GM23248 (cell line): Measurements from ENCODE around the gene APOBEC3G. TPM values are rescaled to one million over a fixed set of nuclear protein-coding genes. Genes with fewer than 3 reads are reported as not detected.
A peak's percentile ranks its signal among the peaks of the same experiment; 100 is the strongest.

Source experiments
- DNase-seq: peaks from one replicate; pipeline ENCODE4 v3.0.0-alpha.2; 2015
- H2AFZ ChIP-seq: fragments of 200-600 bp; sonication (generic); 2 replicates; pipeline ENCODE4 v1.6.1; 2016; ENCODE audit warnings: antibody characterized with exemption
- H3F3A ChIP-seq: fragments of 200-600 bp; sonication (generic); 2 replicates; pipeline ENCODE4 v1.6.1; 2016; ENCODE audit warnings: mild to moderate bottlenecking, antibody characterized with exemption, mixed run types; ENCODE audit not compliant: insufficient read depth
- H3K27ac ChIP-seq: fragments of 200-600 bp; sonication (generic); 2 replicates; pipeline ENCODE4 v1.5.1; 2016; ENCODE audit warnings: mild to moderate bottlenecking
- H3K27me3 ChIP-seq: fragments of 200-600 bp; sonication (generic); replicated peaks from 2 replicates; pipeline ENCODE4 v1.6.1; 2016; ENCODE audit warnings: mild to moderate bottlenecking; ENCODE audit not compliant: insufficient read depth
- H3K36me3 ChIP-seq: fragments of 200-600 bp; sonication (generic); 2 replicates; pipeline ENCODE4 v1.6.1; 2016; ENCODE audit warnings: low read depth, mild to moderate bottlenecking
- H3K4me1 ChIP-seq: fragments of 200-600 bp; sonication (generic); 2 replicates; pipeline ENCODE4 v1.6.1; 2016; ENCODE audit warnings: mild to moderate bottlenecking; ENCODE audit not compliant: insufficient read depth
- H3K4me2 ChIP-seq: fragments of 200-600 bp; sonication (generic); one replicate; pipeline ENCODE4 v1.6.1; 2016; ENCODE audit warnings: mild to moderate bottlenecking; ENCODE audit not compliant: unreplicated experiment
- H3K4me3 ChIP-seq: fragments of 200-600 bp; sonication (generic); 2 replicates; pipeline ENCODE4 v1.5.1; 2016; ENCODE audit warnings: mild to moderate bottlenecking
- H3K79me2 ChIP-seq: fragments of 200-600 bp; sonication (generic); 2 replicates; pipeline ENCODE4 v1.6.1; 2016; ENCODE audit warnings: mild to moderate bottlenecking; ENCODE audit not compliant: insufficient read depth
- H3K9ac ChIP-seq: fragments of 200-600 bp; sonication (generic); 2 replicates; pipeline ENCODE4 v1.6.1; 2016; ENCODE audit warnings: mild to moderate bottlenecking
- H3K9me2 ChIP-seq: fragments of 200-600 bp; sonication (generic); 2 replicates; pipeline ENCODE4 v1.6.1; 2016; ENCODE audit warnings: mixed run types, mild to moderate bottlenecking, moderate library complexity; ENCODE audit not compliant: insufficient read depth
- H3K9me3 ChIP-seq: fragments of 200-600 bp; sonication (generic); one replicate; pipeline ENCODE4 v1.6.1; 2017; ENCODE audit warnings: low read depth
- H4K20me1 ChIP-seq: fragments of 200-600 bp; sonication (generic); 2 replicates; pipeline ENCODE4 v1.6.0; 2016; ENCODE audit not compliant: insufficient read depth
- EZH2 ChIP-seq: fragments of 200-600 bp; sonication (generic); IDR thresholded peaks from 2 replicates; pipeline ENCODE4 v1.6.1; 2018; ENCODE audit warnings: antibody characterized with exemption, mild to moderate bottlenecking; ENCODE audit not compliant: insufficient read depth, poor library complexity, severe bottlenecking
- EZH2phosphoT487 ChIP-seq: fragments of 200-600 bp; sonication (generic); IDR thresholded peaks from 2 replicates; pipeline ENCODE4 v1.6.1; 2018; ENCODE audit warnings: antibody characterized with exemption, moderate library complexity, mild to moderate bottlenecking, low read depth; ENCODE audit not compliant: insufficient read depth
- WGBS, 2 experiments: methylation state at CpG; one replicate each; pipeline ENCODE4 v1.1.6; 2015 to 2017; ENCODE audit warnings: low lambda C conversion rate in 2 of 2, low coverage in 1 of 2; ENCODE audit errors: missing lambda C conversion rate in 2 of 2; 5-methylcytosine and 5-hydroxymethylcytosine counted together
- in situ Hi-C: fragments of 300-500 bp; cut with MboI; formaldehyde crosslinking; loops from 2 replicates; pipeline ENCODE4 v1.15.0; 2020
- polyA plus RNA-seq: library from polyadenylated mRNA; unstranded; fragments of >200 nt; fragmentation: Nextera tagmentation; extraction: Ambion mirVana; gene quantifications from 2 replicates; pipeline ENCODE4 v1.2.1, GENCODE V29; 2016
- total RNA-seq: library from RNA; depleted of rRNA; stranded (reverse); fragments of >200 nt; shearing (Covaris generic); gene quantifications from 2 replicates; pipeline ENCODE4 v1.2.3, GENCODE V29; 2014

The APOBEC3G gene
- total and polyA plus RNA-seq, 2 experiments from 2014 or later, result 5.2 to 7.5 TPM

DNA sequence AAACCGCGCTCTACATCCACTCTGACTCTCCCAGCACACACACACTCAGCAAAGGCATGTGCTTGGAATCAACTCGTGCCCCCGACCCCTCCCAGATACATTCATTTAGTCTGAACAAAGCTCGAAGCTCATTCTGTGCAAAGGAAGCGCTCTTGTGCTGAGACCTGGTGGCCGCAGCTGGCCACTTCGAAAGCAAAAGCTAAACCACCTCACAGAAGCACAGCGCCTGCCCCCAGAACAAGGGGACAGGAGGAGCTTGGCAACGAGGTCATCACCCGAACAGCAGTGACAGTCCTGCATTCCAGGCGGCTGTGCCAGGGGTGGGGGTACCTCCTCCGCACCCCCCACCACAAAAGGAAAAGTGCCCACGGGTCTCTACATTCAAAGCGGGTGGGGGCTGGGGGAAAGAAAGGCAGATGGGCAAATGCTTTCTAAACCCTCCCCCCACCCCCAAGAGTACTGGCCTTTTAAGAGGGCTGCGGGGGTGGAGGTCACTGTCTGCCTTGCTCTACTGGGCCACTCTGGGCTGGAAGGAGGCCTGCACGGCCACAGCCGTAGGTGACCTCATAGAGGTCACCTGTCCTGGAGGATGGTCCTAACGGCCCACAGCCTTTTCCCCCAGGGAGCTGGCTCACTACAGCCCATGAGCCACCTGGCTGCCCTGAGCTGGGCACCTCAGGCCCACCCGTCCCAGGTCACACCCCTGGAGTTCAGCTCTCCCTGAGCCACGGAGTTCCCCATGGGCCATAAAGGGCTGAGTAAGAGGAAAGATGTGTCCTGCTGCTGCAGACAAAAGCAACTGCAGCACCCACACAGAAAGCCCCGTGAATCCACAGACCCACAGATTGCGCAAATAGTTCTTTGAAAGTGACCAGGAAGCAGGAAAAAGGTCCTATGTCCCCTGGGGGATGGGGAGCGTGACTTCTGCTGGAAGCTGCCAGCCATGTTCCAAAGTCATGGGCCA lies 54.1 kb downstream of the APOBEC3G start:
- H3K79me2 ChIP-seq, result no peaks in the 10 kb centered on the region
- no peaks in the 10 kb centered on the region for H3K9me2 ChIP-seq
- H3K4me3 ChIP-seq, result no peak overlapping the region
- no peaks in the 10 kb centered on the region for H3K9me3 ChIP-seq
- peak; percentile 9 for DNase-seq
- WGBS, 2 experiments, result 55 to 59% methylated on average over 21 to 24 of the region's 24 CpGs
- no peaks in the 10 kb centered on the region for H3F3A ChIP-seq
- no peaks in the 10 kb centered on the region for H3K36me3 ChIP-seq
- in situ Hi-C loops, result no loop called here
- no peak overlapping the region for H3K27ac ChIP-seq
- H4K20me1 ChIP-seq, result no peaks in the 10 kb centered on the region
- no peak overlapping the region for H3K4me2 ChIP-seq
- H2AFZ ChIP-seq, result no peak overlapping the region
- H3K27me3 ChIP-seq, result no peaks in the 10 kb centered on the region
- TF ChIP-seq EZH2 (no peak), EZH2phosphoT487 (no peak)
- no peak overlapping the region for H3K9ac ChIP-seq
- H3K4me1 ChIP-seq, result no peaks in the 10 kb centered on the region

DNA sequence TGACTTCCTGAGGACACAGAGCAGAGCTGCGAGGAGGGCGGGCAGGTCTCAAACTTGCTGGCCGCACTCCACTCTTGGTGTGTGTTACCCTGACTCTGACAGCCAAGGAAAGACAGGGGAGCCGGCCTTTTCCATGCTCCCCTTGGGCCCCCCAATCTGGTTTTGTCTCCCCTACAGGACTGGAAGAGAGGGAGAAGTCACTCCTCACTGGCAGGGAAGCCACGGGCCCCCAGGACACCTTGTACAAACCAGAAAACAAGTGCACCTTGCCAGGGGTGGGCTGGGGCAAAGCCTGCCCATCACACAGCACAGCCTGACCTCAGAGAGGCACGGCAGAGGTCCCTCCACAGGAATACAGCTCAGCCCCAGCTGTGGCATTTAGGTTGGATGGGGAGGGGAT lies 55.2 kb downstream of the APOBEC3G start:
- TF ChIP-seq EZH2 (no peak), EZH2phosphoT487 (no peak)
- WGBS, 2 experiments, result 83 to 86% methylated on average over 6 of the region's 6 CpGs
- no peaks in the 10 kb centered on the region for H3K27me3 ChIP-seq
- H3K4me3 ChIP-seq, result no peak overlapping the region
- H3F3A ChIP-seq, result no peaks in the 10 kb centered on the region
- no peak overlapping the region for H3K4me2 ChIP-seq
- no peak overlapping the region for H3K9ac ChIP-seq
- no peaks in the 10 kb centered on the region for H3K4me1 ChIP-seq
- H3K9me3 ChIP-seq, result no peaks in the 10 kb centered on the region
- in situ Hi-C loops, result no loop called here
- no peak overlapping the region for H3K27ac ChIP-seq
- DNase-seq, result no peak
- H4K20me1 ChIP-seq, result no peaks in the 10 kb centered on the region
- no peaks in the 10 kb centered on the region for H3K9me2 ChIP-seq
- no peaks in the 10 kb centered on the region for H3K79me2 ChIP-seq
- H2AFZ ChIP-seq, result no peak overlapping the region
- no peaks in the 10 kb centered on the region for H3K36me3 ChIP-seq

DNA sequence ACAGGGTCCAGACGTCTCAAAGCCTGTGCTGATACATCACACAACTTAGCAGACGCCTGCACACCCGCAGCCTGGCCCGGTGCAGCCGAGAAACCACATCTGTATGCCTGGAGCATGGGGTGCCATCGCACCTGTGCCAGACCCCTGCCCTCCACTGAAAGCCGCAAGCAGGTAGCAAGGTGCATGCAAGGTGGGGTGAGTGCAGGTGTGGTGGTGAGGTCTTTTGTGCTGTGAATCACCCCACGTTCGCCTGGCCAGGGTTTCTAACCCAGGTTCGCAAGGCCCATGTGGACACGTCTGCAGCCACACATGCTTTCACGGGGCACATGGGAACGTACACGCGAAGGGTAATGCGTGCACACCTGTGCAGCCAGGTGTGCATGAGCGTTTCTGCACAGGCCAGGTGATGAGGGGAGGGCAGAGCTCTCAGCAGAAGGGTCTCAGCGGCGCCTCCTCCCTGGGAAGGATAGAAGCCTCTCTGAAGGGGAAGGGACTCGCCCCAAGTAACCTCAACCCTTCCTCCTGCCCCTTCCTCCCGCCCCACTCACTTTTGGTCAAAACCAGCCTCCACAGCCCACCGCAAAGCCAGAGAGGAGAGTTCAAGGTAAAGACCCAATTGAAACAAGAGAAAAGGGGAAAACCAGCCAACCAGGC lies 55.9 kb downstream of the APOBEC3G start:
- no peak overlapping the region for H3K4me2 ChIP-seq
- H3K27ac ChIP-seq, result no peak overlapping the region
- no peak overlapping the region for H2AFZ ChIP-seq
- no peak for TF ChIP-seq EZH2
- TF ChIP-seq EZH2phosphoT487, result no peak
- WGBS, 2 experiments, result 91 to 93% methylated on average over 21 to 22 of the region's 22 CpGs
- H3K27me3 ChIP-seq, result no peaks in the 10 kb centered on the region
- no peaks in the 10 kb centered on the region for H3F3A ChIP-seq
- no peaks in the 10 kb centered on the region for H3K4me1 ChIP-seq
- no peaks in the 10 kb centered on the region for H3K79me2 ChIP-seq
- no peaks in the 10 kb centered on the region for H4K20me1 ChIP-seq
- no peak overlapping the region for H3K4me3 ChIP-seq
- in situ Hi-C loops, result no loop called here
- no peak overlapping the region for H3K9ac ChIP-seq
- H3K36me3 ChIP-seq, result no peaks in the 10 kb centered on the region
- H3K9me3 ChIP-seq, result no peaks in the 10 kb centered on the region
- DNase-seq, result no peak
- no peaks in the 10 kb centered on the region for H3K9me2 ChIP-seq

DNA sequence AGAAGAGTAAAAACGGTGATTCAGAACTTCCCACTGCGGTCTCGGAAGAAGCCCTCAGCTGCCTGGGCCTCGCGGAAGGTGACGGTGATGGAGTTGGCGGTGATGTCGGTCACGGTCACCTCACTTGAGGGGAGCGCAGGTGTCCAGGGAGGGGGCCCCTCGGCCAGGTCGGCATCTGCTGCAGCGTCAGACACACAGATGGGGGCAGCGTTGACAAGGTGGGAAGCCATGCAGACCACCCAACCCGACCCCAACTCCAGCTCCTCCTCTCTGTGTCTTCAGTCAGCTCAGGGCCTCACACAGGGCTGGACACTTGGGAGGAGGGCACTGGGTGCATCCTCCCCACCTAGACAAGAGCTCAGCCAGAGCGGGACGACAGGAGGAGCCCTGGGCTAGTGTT lies 56.8 kb downstream of the APOBEC3G start:
- H3K4me3 ChIP-seq, result no peak overlapping the region
- no peak overlapping the region for H3K9ac ChIP-seq
- no peak for TF ChIP-seq EZH2phosphoT487
- no peak for TF ChIP-seq EZH2
- H3K27ac ChIP-seq, result no peak overlapping the region
- no peaks in the 10 kb centered on the region for H3K36me3 ChIP-seq
- no peaks in the 10 kb centered on the region for H3K9me3 ChIP-seq
- H3K9me2 ChIP-seq, result no peaks in the 10 kb centered on the region
- H3K27me3 ChIP-seq, result no peaks in the 10 kb centered on the region
- no peak overlapping the region for H2AFZ ChIP-seq
- H3K4me2 ChIP-seq, result no peak overlapping the region
- no peaks in the 10 kb centered on the region for H3K79me2 ChIP-seq
- no peak for DNase-seq
- H4K20me1 ChIP-seq, result no peaks in the 10 kb centered on the region
- no peaks in the 10 kb centered on the region for H3F3A ChIP-seq
- H3K4me1 ChIP-seq, result no peaks in the 10 kb centered on the region
- 94% methylated on average over 17 of the region's 17 CpGs for WGBS, 2 experiments
- in situ Hi-C loops, result no loop called here
